DOHH2 (cell line): ENCODE measurements around the gene TTLL7.

ENCODE experiments used
- H3F3A ChIP-seq: fragments of 200-600 bp; sonication (generic), shearing (Covaris generic); 2 replicates; pipeline ENCODE4 v1.6.0; 2016; ENCODE audit warnings: antibody characterized with exemption, mild to moderate bottlenecking; ENCODE audit not compliant: control insufficient read depth, insufficient read depth
- H3K27ac ChIP-seq: fragments of 200-600 bp; sonication (generic); 2 replicates; pipeline ENCODE4 v1.5.1; 2014; ENCODE audit warnings: low read depth, mild to moderate bottlenecking, low read length, moderate library complexity
- H3K27me3 ChIP-seq: fragments of 200-600 bp; sonication (generic); 2 replicates; pipeline ENCODE4 v1.6.1; 2014; ENCODE audit warnings: mild to moderate bottlenecking, low read length, mixed read lengths; ENCODE audit not compliant: control insufficient read depth
- H3K36me3 ChIP-seq: fragments of 200-600 bp; sonication (generic); 2 replicates; pipeline ENCODE4 v1.6.1; 2014; ENCODE audit warnings: mild to moderate bottlenecking, low read length, moderate library complexity, mixed read lengths; ENCODE audit not compliant: control insufficient read depth
- H3K4me1 ChIP-seq: fragments of 200-600 bp; sonication (generic); 2 replicates; pipeline ENCODE4 v1.6.1; 2014; ENCODE audit warnings: mild to moderate bottlenecking, low read length, mixed read lengths; ENCODE audit not compliant: control insufficient read depth
- H3K4me2 ChIP-seq: fragments of 200-600 bp; sonication (generic); 2 replicates; pipeline ENCODE4 v1.6.0; 2014; ENCODE audit warnings: mild to moderate bottlenecking, low read length, moderate library complexity
- H3K4me3 ChIP-seq: fragments of 200-600 bp; sonication (generic); 2 replicates; pipeline ENCODE4 v1.5.1; 2014; ENCODE audit warnings: mild to moderate bottlenecking, low read length, mixed read lengths
- H3K79me2 ChIP-seq: fragments of 200-600 bp; sonication (generic); 2 replicates; pipeline ENCODE4 v1.6.1; 2014; ENCODE audit warnings: mild to moderate bottlenecking, low read length, mixed read lengths; ENCODE audit not compliant: control insufficient read depth
- H3K9me2 ChIP-seq: fragments of 200-600 bp; sonication (generic); replicated peaks from 2 replicates; pipeline ENCODE4 v1.6.1; 2014; ENCODE audit warnings: mild to moderate bottlenecking, low read length, mixed read lengths; ENCODE audit not compliant: control insufficient read depth
- H3K9me3 ChIP-seq: fragments of 200-600 bp; sonication (generic); 2 replicates; pipeline ENCODE4 v1.6.1; 2014; ENCODE audit warnings: antibody characterized with exemption, low read length, mixed read lengths; ENCODE audit not compliant: control insufficient read depth, insufficient read depth
- H4K20me1 ChIP-seq: fragments of 200-600 bp; sonication (generic); 2 replicates; pipeline ENCODE4 v1.6.0; 2014; ENCODE audit warnings: low read depth, mild to moderate bottlenecking, antibody characterized with exemption, low read length, moderate library complexity; ENCODE audit not compliant: control insufficient read depth, insufficient read depth
- CTCF ChIP-seq: fragments of 200-600 bp; sonication (generic); IDR thresholded peaks from one replicate; pipeline ENCODE4 v1.5.1; 2014; ENCODE audit warnings: antibody characterized with exemption, mild to moderate bottlenecking, low read depth, low read length; ENCODE audit not compliant: poor library complexity, severe bottlenecking
- EZH2phosphoT487 ChIP-seq: fragments of 200-600 bp; sonication (generic); IDR thresholded peaks from 2 replicates; pipeline ENCODE4 v1.6.1; 2017; ENCODE audit warnings: borderline replicate concordance, mild to moderate bottlenecking, antibody characterized with exemption, low read length, moderate library complexity, mixed read lengths

TTLL7 gene

DNA sequence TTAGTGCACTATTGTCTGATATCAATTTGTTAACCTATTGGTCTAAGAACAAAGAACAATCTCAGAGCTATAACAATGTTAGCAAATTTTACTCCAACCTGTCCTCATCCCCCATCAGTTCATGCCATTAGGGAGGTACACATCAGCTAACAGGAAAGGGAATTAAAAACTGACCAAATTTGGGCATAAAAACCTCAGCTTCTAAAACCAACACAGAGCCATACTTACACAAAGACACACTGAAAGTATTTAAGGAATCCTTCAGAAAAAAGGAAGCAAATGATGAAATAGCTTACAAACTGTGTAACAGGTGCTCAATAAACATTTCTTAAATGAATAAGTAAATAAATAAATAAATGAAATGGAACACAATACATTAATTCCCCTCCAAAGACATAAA lies 89.2 kb downstream of the TTLL7 start:
- H3K79me2 ChIP-seq = no peaks in the 10 kb centered on the region
- H3K4me1 ChIP-seq = no peaks in the 10 kb centered on the region
- H3K4me2 ChIP-seq = no peak overlapping the region
- no peaks in the 10 kb centered on the region; the same call in none of the 2 replicates for H3K27me3 ChIP-seq
- TF ChIP-seq EZH2phosphoT487 (no peak), CTCF (no peak)
- H3K9me2 ChIP-seq = no peaks in the 10 kb centered on the region
- H4K20me1 ChIP-seq = no peaks in the 10 kb centered on the region
- H3K9me3 ChIP-seq = no peaks in the 10 kb centered on the region
- H3K4me3 ChIP-seq = no peak overlapping the region
- no peaks in the 10 kb centered on the region for H3K36me3 ChIP-seq
- H3K27ac ChIP-seq = no peak overlapping the region
- H3F3A ChIP-seq = no peaks in the 10 kb centered on the region

- TF ChIP-seq EZH2phosphoT487 = no peak
- TF ChIP-seq CTCF = peak; percentile 34
- Histone ChIP-seq H4K20me1 (no peaks in the 10 kb centered on the region), H3K4me2 (no peak overlapping the region), H3F3A (no peaks in the 10 kb centered on the region), H3K27me3 (no peaks in the 10 kb centered on the region), H3K79me2 (no peaks in the 10 kb centered on the region), H3K4me3 (no peak overlapping the region), H3K9me3 (no peaks in the 10 kb centered on the region), H3K9me2 (no peaks in the 10 kb centered on the region), H3K27ac (no peak overlapping the region), H3K36me3 (no peaks in the 10 kb centered on the region), H3K4me1 (no peaks in the 10 kb centered on the region)
Measured at GRCh38 chr1:83905315-83905907, 93.5 kb downstream of the TTLL7 start.

DNA sequence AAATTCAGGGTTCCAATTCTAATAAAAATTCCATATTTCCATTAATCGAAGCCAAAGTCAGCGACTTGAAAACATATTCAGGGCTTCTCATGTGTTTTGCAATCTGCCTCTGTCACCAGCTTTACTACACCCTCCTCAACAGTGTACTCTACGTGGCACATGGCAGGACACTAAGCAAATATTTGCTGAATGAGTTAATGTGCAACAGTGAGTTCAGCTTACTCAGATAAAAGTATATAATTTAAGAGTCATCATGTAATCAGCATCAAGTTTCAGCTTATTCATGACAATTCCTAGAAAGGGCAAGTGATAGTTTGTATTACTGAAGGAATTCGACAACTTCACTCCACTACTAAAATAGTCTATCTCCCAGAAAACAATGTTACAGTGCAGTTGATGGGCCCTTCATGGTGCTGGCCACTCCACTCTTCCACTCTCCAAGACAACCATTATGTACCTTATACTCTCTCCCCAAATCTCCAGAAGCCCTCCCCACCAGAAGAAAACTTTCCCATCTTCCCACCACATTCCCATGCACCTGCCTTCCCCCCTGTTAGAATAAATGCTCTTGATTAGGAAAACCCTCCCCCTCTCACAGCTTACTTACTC lies 97.3 kb downstream of the TTLL7 start:
- no peaks in the 10 kb centered on the region for H3F3A ChIP-seq
- H3K79me2 ChIP-seq = no peaks in the 10 kb centered on the region
- H4K20me1 ChIP-seq = no peaks in the 10 kb centered on the region
- H3K9me2 ChIP-seq = no peaks in the 10 kb centered on the region
- no peaks in the 10 kb centered on the region for H3K9me3 ChIP-seq
- H3K27ac ChIP-seq = no peak overlapping the region
- no peaks in the 10 kb centered on the region for H3K36me3 ChIP-seq
- H3K27me3 ChIP-seq = no peaks in the 10 kb centered on the region
- TF ChIP-seq CTCF (no peak), EZH2phosphoT487 (no peak)
- H3K4me2 ChIP-seq = no peak overlapping the region
- no peaks in the 10 kb centered on the region for H3K4me1 ChIP-seq
- no peak overlapping the region for H3K4me3 ChIP-seq
